GM18498 (cell line): ENCODE data around the gene OTUD4.

Source experiments
- ATAC-seq: cut with Tn5 transposase; IDR thresholded peaks from one replicate; pipeline ENCODE4 v1.9.1; 2021; ENCODE audit warnings: mild to moderate bottlenecking, moderate library complexity; ENCODE audit not compliant: unreplicated experiment

OTUD4 gene

GRCh38 chr4:145130130-145130529, 50.3 kb downstream of the OTUD4 start:
- no peak for ATAC-seq

- no peak for ATAC-seq
These were observed 55.0 kb downstream of the OTUD4 start for GRCh38 chr4:145125396-145125795.

DNA sequence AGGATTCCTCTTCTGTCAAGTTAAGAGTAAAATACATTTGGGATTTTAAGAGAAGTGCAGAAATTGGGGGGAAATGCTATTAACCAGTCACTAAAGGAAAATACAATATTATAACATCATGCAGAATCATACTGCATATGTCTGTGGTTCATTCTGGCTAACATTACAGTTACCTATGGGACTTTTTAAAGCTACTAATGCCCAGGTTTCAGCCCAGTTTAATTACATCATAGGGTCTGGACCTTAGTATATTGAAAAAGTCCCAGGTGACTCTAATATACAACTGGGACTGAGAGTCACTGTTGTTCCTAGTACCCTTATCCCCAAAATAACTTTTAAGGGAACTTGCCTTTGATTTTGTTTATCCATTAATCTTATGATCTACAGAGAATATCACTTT, 72.3 kb downstream of the OTUD4 start:
- no peak for ATAC-seq

DNA sequence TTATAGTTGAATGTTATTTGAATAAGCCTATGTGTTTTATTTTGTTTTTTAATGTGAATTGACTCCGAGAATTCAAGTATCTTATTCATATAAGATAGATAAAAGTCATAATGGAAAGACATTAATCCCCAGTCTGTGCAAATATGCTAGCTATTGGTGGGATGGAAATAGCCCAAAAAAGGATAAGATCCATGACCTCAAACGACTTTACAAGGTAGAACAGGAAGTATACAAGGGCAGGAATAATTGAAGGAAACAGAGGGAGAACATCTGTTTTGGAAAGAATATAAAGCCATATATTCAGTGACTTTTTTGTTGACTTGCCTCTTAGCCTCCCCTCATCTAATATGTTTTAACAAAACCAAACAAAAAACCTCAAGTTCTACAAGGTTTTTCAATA, 73.3 kb downstream of the OTUD4 start:
- ATAC-seq = no peak

DNA sequence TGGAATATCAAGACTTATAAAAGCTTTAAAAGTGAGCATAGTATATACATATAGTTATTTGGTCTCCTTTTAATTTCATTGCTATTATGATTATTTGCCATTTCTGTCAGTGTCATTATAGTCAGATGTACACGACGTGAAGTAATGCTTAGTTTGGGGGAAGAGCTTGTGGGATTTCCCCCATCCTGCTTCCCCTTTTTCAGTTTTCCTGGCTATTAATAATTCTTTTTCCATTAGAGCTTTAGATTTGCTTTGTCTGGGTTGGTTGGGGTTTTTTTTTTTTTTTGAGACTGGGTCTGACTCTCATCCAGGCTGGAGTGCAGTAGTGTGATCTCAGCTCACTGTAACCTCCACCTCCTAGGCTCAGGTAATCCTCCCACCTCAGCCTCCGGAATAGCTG, 76.9 kb downstream of the OTUD4 start:
- ATAC-seq = no peak

- no peak for ATAC-seq
These were observed 77.8 kb downstream of the OTUD4 start for GRCh38 chr4:145102619-145103018.

DNA sequence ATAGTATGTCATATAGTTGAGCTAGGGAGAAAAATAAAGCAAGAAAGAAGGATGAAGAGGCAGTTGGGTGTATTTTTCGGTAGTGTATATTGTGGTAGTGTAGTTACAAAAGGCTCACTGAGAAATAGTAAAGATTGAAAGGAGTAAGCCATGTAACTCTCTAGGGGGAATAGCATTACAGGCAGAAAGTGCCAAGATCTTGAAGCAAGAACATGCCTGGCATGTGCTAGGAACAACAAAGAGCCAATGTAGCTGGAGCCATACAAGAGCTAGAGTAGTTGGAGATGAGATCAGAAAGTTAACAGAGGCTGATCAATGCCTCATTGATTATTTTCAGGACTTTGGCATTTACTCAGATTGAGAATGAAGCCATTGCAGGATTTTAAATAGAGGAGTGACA, 79.3 kb downstream of the OTUD4 start:
- ATAC-seq = no peak

GRCh38 chr4:145099653-145100052, 80.7 kb downstream of the OTUD4 start:
- ATAC-seq = no peak

DNA sequence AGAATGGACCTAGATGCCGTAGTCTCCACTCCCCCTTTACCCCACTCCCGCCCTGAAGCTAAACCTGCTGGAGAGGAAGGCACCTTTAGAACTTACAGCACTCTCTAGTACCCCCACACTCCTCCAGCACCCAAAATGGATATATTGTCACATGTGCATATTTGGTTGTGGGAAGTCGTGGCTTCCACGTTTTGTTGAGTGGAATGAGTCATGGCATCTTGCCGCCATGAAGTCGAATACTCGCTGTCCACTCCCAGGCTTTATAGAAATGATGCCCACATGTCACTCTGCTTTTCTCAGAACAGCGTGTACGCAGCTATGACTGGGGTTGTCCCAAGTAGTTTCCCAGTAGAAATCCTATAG, 81.7 kb downstream of the OTUD4 start:
- peak; percentile 15 for ATAC-seq

GRCh38 chr4:145097821-145098674, 82.3 kb downstream of the OTUD4 start, which contains the start of the genes ABCE1 and ANAPC10:
Gene ABCE1 (plus strand): TSS chr4:145098311. CDS start chr4:145104413, 6,102 bp downstream.
Gene ANAPC10 (minus strand): TSS chr4:145098196. CDS start chr4:145096099, 2,097 bp downstream.
- peak; percentile 83 for ATAC-seq

GRCh38 chr4:145097331-145097820, 83.0 kb downstream of the OTUD4 start:
- ATAC-seq = peak; percentile 5

DNA sequence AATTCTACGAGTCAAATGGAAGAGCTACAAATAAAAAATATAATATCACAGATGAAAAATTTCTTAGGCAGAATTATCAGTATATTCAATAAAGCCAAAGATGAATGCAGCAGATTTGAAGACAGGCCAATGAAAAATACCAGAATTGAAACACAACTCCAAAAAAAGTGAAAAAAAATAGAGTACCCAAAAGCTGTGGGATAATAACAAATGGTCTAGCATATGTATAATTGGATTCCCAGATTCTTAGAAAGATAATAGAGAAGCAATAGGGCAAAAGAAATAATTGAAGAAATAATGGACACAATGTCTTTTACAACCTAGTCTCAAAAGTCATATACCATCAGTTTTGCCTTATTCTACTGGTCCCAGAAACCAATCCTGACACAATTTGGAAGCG, 86.8 kb downstream of the OTUD4 start:
- no peak for ATAC-seq

GRCh38 chr4:145090380-145090779, 90.0 kb downstream of the OTUD4 start:
- ATAC-seq = no peak

GRCh38 chr4:145083891-145084605, 96.3 kb downstream of the OTUD4 start:
- ATAC-seq = no peak
